Activated T-cell treated with anti-CD3 and anti-CD28 coated beads for 48 hours (primary cell): ENCODE data around the gene DNAJC2.
"Not testable (repeated sequence)": the region's sequence is repeated elsewhere in the genome, so short reads cannot be mapped to it uniquely, and the experiment has no call there.

Experiments
- DNase-seq: peaks from one replicate; pipeline ENCODE4 v3.0.0-alpha.2; 2020; ENCODE audit warnings: low read depth

DNAJC2 gene

DNA sequence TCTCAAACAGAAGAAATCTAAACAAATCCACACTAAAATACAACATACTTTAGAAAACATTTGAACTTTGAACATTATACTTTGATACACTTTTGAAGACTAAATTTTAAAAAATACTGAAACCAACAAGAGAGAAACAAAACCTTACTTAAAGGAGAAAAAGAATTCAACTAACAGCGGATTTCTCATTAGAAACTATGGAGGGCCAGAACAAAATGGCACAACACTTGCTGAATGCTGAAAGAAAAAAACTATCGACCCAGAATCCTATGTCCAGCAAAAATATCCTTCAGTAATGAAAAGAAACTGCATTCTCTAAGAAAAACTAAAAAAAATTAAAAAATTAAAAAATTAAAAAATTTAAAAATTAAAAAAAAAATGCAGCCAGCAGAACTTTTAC lies 80.5 kb downstream of the DNAJC2 start:
- not testable (repeated sequence) for DNase-seq
